GM12874 (cell line): ENCODE data around the gene PNISR.

Experiments used
- CTCF ChIP-seq: IDR thresholded peaks from 2 replicates; pipeline ENCODE4 v1.5.1; 2011; ENCODE audit warnings: low read depth, mild to moderate bottlenecking, control low read depth, low read length, moderate library complexity; ENCODE audit not compliant: insufficient read depth

The PNISR gene

GRCh38 chr6:99397287-99397686 is 27.8 kb downstream of the PNISR start:
- TF ChIP-seq CTCF, result no peak

- TF ChIP-seq CTCF, result no peak
Measured at GRCh38 chr6:99393698-99394531, 31.2 kb downstream of the PNISR start, which contains the start of gene COQ3. Gene COQ3 (minus strand): TSS chr6:99394195. CDS start chr6:99394179, 16 bp downstream.

GRCh38 chr6:99393366-99393697 is 31.8 kb downstream of the PNISR start:
- no peak for TF ChIP-seq CTCF

GRCh38 chr6:99390896-99391295 is 34.2 kb downstream of the PNISR start:
- no peak for TF ChIP-seq CTCF

- TF ChIP-seq CTCF, result no peak
Measured at GRCh38 chr6:99384507-99384906, 40.6 kb downstream of the PNISR start.

GRCh38 chr6:99378636-99379035 is 46.5 kb downstream of the PNISR start:
- TF ChIP-seq CTCF, result no peak

- TF ChIP-seq CTCF, result no peak
Measured at GRCh38 chr6:99369533-99369932, 55.6 kb downstream of the PNISR start.

- TF ChIP-seq CTCF, result no peak
Measured at GRCh38 chr6:99366852-99367251, 58.3 kb downstream of the PNISR start.
